HepG2 (cell line): ENCODE data around the gene UNC13D. TPM values are rescaled to one million over a fixed set of nuclear protein-coding genes. Genes with fewer than 3 reads are reported as not detected.
A peak's percentile ranks its signal among the peaks of the same experiment; 100 is the strongest.

ENCODE experiments used
- ARID3A ChIP-seq: IDR thresholded peaks from 2 replicates; pipeline ENCODE4 v1.6.1; 2012; ENCODE audit warnings: low read depth, low read length, improper control_type of control experiment
- BHLHE40 ChIP-seq: IDR thresholded peaks from 2 replicates; pipeline ENCODE4 v1.6.1; 2011; ENCODE audit warnings: low read length, improper control_type of control experiment
- CREB1 ChIP-seq, 2 experiments: fragments of 450-650 bp in 1 of 2; IDR thresholded peaks; 2 replicates each; pipeline ENCODE4 v1.6.1; 2016 to 2017; ENCODE audit warnings: control low read depth in 1 of 2, mild to moderate bottlenecking in 1 of 2, missing compliant biosample characterization in 1 of 2, missing genetic modification characterization in 1 of 2
- CREBL2 ChIP-seq: sonication (generic); formaldehyde crosslinking; IDR thresholded peaks from 2 replicates; pipeline ENCODE4 v1.8.1; 2023; ENCODE audit warnings: missing genetic modification reagents, mild to moderate bottlenecking, borderline replicate concordance
- GZF1 ChIP-seq: sonication (generic); formaldehyde crosslinking; IDR thresholded peaks from 2 replicates; pipeline ENCODE4 v1.5.1; 2020; ENCODE audit warnings: mild to moderate bottlenecking, missing genetic modification reagents
- HMGXB4 ChIP-seq, 2 experiments: sonication (generic) in 1 of 2; formaldehyde crosslinking in 1 of 2; IDR thresholded peaks; 2 replicates each; pipeline versions ENCODE4 v1.4.0 to v1.6.1; 2018 to 2020; ENCODE audit warnings: missing genetic modification reagents in 2 of 2, borderline replicate concordance in 1 of 2, low read depth in 1 of 2, mild to moderate bottlenecking in 1 of 2, missing biosample characterization in 1 of 2
- HNF4A ChIP-seq: sonication (generic); formaldehyde crosslinking; IDR thresholded peaks from 2 replicates; pipeline ENCODE4 v1.4.0; 2020; ENCODE audit warnings: missing genetic modification reagents
- HNRNPUL1 ChIP-seq: fragments of 200-400 bp; formaldehyde crosslinking; IDR thresholded peaks from 2 replicates; pipeline ENCODE4 v1.6.1; 2017; ENCODE audit warnings: low read depth, mild to moderate bottlenecking, low read length, moderate library complexity
- KAT2B ChIP-seq: fragments of 150-350 bp; IDR thresholded peaks from 2 replicates; pipeline ENCODE4 v1.6.1; 2014; ENCODE audit warnings: low read depth, low read length, borderline replicate concordance
- KLF12 ChIP-seq: sonication (generic); formaldehyde crosslinking; IDR thresholded peaks from 2 replicates; pipeline ENCODE4 v1.4.0; 2020; ENCODE audit warnings: missing genetic modification reagents, borderline replicate concordance
- POLR2A ChIP-seq, 2 experiments: IDR thresholded peaks; 2 replicates each; pipeline ENCODE4 v1.6.1; 2011; ENCODE audit warnings: low read depth in 2 of 2, low read length in 2 of 2, mild to moderate bottlenecking in 1 of 2, moderate library complexity in 1 of 2; ENCODE audit not compliant: insufficient read depth in 1 of 2
- PTBP1 ChIP-seq: fragments of 200-400 bp; formaldehyde crosslinking; IDR thresholded peaks from 2 replicates; pipeline ENCODE4 v1.6.1; 2018; ENCODE audit warnings: low read length, low read depth; ENCODE audit not compliant: poor library complexity, severe bottlenecking
- SAFB2 ChIP-seq: sonication (generic); formaldehyde crosslinking; IDR thresholded peaks from 2 replicates; pipeline ENCODE4 v1.5.1; 2020; ENCODE audit warnings: missing genetic modification reagents, low read depth, mild to moderate bottlenecking, borderline replicate concordance
- SMC3 ChIP-seq: IDR thresholded peaks from 2 replicates; pipeline ENCODE4 v1.6.1; 2011; ENCODE audit warnings: low read length, improper control_type of control experiment
- SYNCRIP ChIP-seq: fragments of 200-400 bp; formaldehyde crosslinking; IDR thresholded peaks from 2 replicates; pipeline ENCODE4 v1.6.1; 2018; ENCODE audit warnings: mild to moderate bottlenecking, low read depth, low read length; ENCODE audit not compliant: insufficient read depth
- TRAFD1 ChIP-seq: sonication (generic); formaldehyde crosslinking; IDR thresholded peaks from 2 replicates; pipeline ENCODE4 v1.5.1; 2020; ENCODE audit warnings: missing genetic modification reagents, mild to moderate bottlenecking, borderline replicate concordance
- ZBTB42 ChIP-seq: sonication (generic); formaldehyde crosslinking; IDR thresholded peaks from 2 replicates; pipeline ENCODE4 v1.5.0; 2020; ENCODE audit warnings: mild to moderate bottlenecking, missing genetic modification reagents
- ZNF275 ChIP-seq: sonication (generic); formaldehyde crosslinking; IDR thresholded peaks from 2 replicates; pipeline ENCODE4 v1.8.0; 2022; ENCODE audit warnings: missing genetic modification reagents, mild to moderate bottlenecking, inconsistent platforms, borderline replicate concordance
- ZNF326 ChIP-seq: sonication (generic); formaldehyde crosslinking; IDR thresholded peaks from 2 replicates; pipeline ENCODE4 v1.4.0; 2020; ENCODE audit warnings: missing genetic modification reagents, borderline replicate concordance
- ZNF446 ChIP-seq: sonication (generic); formaldehyde crosslinking; IDR thresholded peaks from 2 replicates; pipeline ENCODE4 v1.5.0; 2020; ENCODE audit warnings: mild to moderate bottlenecking, missing genetic modification reagents
- ZNF577 ChIP-seq: sonication (generic); formaldehyde crosslinking; IDR thresholded peaks from 2 replicates; pipeline ENCODE4 v1.4.0; 2020; ENCODE audit warnings: mild to moderate bottlenecking, low read depth, missing genetic modification reagents, borderline replicate concordance
- ZNF7 ChIP-seq: IDR thresholded peaks from 2 replicates; pipeline ENCODE4 v1.6.1; 2016; ENCODE audit warnings: missing biosample characterization, missing genetic modification reagents
- ZNF720 ChIP-seq: sonication (generic); formaldehyde crosslinking; IDR thresholded peaks from 2 replicates; pipeline ENCODE4 v1.4.0; 2020; ENCODE audit warnings: missing genetic modification reagents
- ZNF768 ChIP-seq: sonication (generic); formaldehyde crosslinking; IDR thresholded peaks from 2 replicates; pipeline ENCODE4 v1.4.0; 2020; ENCODE audit warnings: missing genetic modification reagents
- polyA plus RNA-seq, 8 experiments: library from polyadenylated mRNA; depleted of rRNA in 3 of 8; stranded (reverse) in 7 of 8; unstranded in 1 of 8; fragments of >200 nt; fragmentation: Illumina TruSeq in 4 of 8; extraction: Trizol in 4 of 8; gene quantifications; 2 replicates each; pipeline versions ENCODE4 v1.2.1 to v1.2.3, GENCODE V29; 2011 to 2016; ENCODE audit warnings: low read depth in 4 of 8, missing spikeins in 1 of 8, mixed read lengths in 1 of 8; ENCODE audit not compliant: insufficient read depth in 1 of 8
- total RNA-seq, 5 experiments: library from RNA; depleted of rRNA; stranded (reverse); fragments of >200 nt; fragmentation: Illumina TruSeq; extraction: Trizol; gene quantifications; 2 replicates each; pipeline ENCODE4 v1.2.3, GENCODE V29; 2016; ENCODE audit warnings: low read depth in 1 of 5

UNC13D gene
- total and polyA plus RNA-seq, 2 of the 13 experiments (the other 11 are each of a cell fraction or from before 2014, with no cell fraction given): 29.7 to 42.7 TPM

- no peak for TF ChIP-seq ZNF7
- TF ChIP-seq CREBL2 (CRISPR knock-in tag): no peak; the same call in 1 of the 2 replicates
- TF ChIP-seq HNF4A (CRISPR knock-in tag): 0 out of 2 replicates have a peak, but pooled peaks have one; percentile 31
- peak; percentile 75; the same call in 1 of the 2 replicates for TF ChIP-seq SAFB2 (CRISPR knock-in tag)
- TF ChIP-seq TRAFD1 (CRISPR knock-in tag): no peak
- TF ChIP-seq ZBTB42 (CRISPR knock-in tag): no peak; the same call in 1 of the 2 replicates
- TF ChIP-seq POLR2A (IDR thresholded peaks at IDR 0.05; ENCODE audit: insufficient read depth in 1 of 2, low read depth in 2 of 2, low read length in 2 of 2): no peak; a peak in 1 of 4 replicates
- no peak; the same call in none of the 2 replicates for TF ChIP-seq ZNF446
- TF ChIP-seq KLF12 (CRISPR knock-in tag): peak; percentile 36; the same call in 1 of the 2 replicates
- TF ChIP-seq ARID3A: no peak
- TF ChIP-seq SMC3: peak; percentile 7; the same call in 1 of the 2 replicates
- no peak for TF ChIP-seq GZF1 (CRISPR knock-in tag)
- TF ChIP-seq BHLHE40: peak; percentile 55
- TF ChIP-seq CREB1 (IDR thresholded peaks at IDR 0.05): no peak
- no peak for TF ChIP-seq CREB1 (CRISPR knock-in tag; IDR thresholded peaks at IDR 0.05)
- no peak for TF ChIP-seq SYNCRIP
- TF ChIP-seq HMGXB4 (CRISPR knock-in tag; IDR thresholded peaks at IDR 0.05; ENCODE audit: borderline replicate concordance in 1 of 2, low read depth in 1 of 2): peak; percentile 85 to 99
- TF ChIP-seq HNRNPUL1: no peak
- TF ChIP-seq ZNF275 (CRISPR knock-in tag): no peak; the same call in none of the 2 replicates
- peak; percentile 16 for TF ChIP-seq PTBP1
- peak; percentile 67; the same call in 1 of the 2 replicates for TF ChIP-seq ZNF326 (CRISPR knock-in tag)
- TF ChIP-seq ZNF720 (CRISPR knock-in tag): no peak
- TF ChIP-seq ZNF768 (CRISPR knock-in tag): 0 out of 2 replicates have a peak, but pooled peaks have one; percentile 26
- TF ChIP-seq KAT2B: no peak
- TF ChIP-seq ZNF577 (CRISPR knock-in tag): no peak
Measured at GRCh38 chr17:75877752-75878173, 33.6 kb upstream of the UNC13D start (continued).
